T-helper 1 cell (primary cell): ENCODE results near the gene OTOG.

Source experiments
- DNase-seq, 5 donors: peaks; one replicate each; pipeline ENCODE4 v3.0.0-alpha.2; 2012 to 2020

OTOG gene

DNA sequence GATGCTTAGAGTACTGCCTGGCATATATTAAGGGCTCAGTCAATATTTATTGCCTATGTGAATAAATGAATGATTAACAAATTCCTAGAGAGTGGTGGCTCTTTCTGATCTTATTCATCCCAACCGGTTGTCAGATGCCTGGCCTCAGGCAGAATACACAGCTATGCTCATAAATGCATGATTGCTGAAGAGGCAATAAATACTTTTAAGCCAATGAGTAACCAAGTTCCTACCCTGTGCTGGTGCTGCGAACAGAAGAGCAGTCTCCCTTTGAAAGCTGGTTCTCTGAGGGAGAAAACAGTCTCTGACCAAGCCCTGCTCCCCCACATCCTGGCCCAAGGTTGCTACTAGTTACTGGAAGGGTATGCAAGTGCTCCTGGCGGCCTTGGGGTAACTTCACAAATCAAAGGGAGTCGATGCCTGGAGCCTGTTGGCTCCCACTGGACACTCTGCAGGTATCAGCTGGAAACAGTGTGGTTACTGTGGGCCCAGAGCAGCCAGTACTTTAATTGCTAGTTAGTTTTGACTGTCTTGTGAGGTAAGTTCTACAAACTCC, 5.7 kb upstream of the OTOG start:
- no peak for DNase-seq

DNA sequence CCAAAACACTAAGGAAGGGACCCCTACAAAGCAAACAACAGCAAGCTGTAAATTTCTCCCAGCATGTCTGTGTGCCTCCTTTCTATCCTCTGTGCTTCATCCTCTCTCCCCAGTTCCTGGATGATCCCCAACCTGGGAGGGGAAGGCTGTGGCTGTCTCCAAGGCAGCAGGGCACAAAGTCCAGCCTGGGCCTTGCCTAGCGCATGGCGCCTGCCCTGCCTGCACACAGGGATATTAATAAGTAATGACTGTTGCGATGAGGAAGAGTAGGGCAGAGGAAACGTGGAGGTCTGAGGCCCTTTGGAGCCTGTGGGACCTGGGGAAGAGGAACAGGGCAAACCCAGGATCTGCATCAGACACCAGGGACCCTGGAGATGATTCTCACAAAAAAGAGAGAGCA, 4.8 kb upstream of the OTOG start:
- no peak for DNase-seq

DNA sequence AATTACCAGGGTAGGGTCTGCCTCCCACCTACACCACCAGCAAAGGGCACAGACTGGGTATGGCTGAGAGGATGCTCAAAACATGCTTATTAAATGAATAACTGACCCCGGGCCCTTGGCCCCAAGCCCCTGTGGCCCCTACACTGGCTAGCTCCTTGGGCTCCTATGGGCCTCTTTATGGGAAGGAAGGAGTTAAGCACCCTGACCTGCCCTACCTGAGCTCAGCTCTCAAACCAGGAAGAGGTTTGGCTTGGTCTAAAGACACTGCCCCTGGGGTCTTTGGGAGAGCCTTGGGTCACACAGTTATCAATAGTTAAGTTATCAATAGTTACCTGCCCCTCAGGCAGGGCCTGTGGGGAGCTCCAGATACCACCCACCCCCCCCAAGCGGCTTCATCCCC, 4.0 kb upstream of the OTOG start:
- DNase-seq: no peak

DNA sequence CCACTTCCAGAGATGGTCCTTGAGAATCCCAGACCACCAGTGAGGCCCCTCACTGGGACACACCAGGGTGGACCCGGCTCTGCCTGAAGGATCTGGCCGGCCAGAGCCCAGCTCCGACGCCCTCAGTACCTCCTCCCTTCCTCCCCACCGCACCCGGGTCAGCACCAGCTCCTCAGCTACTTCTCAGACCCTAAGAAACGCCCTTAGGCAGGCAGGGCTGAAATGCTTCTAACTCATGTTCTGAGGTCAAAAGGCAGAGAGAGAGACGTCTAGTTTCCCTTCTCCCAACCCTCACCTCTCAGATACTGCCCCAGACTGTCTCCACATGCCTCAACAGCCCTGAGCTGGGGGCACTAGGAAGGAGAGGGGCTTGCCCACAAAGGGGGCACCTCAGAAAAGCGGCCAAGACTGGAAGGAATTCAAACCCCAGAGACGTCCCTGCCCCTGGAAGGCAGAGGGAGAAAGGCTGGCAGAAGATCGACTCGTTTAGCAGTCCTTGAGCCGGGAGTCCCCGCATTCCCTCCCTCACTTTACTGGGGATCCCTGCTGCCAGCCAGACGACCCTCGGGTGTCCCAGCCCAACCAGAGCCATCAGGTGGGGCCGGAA, 3.4 kb upstream of the OTOG start:
- no peak for DNase-seq

DNA sequence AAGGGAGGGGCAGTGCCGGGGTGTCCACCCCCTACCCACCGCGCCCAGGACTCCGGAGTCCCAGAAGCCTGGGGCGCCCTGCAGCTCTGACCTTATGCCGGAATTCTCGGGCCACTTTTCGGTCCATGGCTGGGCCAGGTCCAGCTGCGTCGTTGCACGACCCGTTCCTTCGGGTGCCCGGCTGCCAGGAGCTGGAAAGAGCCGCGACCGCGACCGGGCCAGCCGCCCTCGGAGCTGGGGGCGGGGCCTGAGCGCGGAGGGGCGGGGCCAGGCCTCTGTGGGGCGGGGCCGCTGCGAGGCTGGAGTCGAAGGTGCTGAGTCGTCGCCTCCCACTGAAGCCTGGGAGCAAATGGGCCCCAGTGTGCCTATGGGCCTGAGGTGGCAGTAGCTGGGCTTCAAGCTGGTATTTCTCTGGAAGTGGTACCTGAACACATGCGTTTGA, 2.9 kb upstream of the OTOG start, which contains the start of gene USH1C:
Gene USH1C (minus strand): TSS at position 236 of the 442 bp plus-strand sequence. CDS start 109 bp downstream, at position 127.
- no peak for DNase-seq

DNA sequence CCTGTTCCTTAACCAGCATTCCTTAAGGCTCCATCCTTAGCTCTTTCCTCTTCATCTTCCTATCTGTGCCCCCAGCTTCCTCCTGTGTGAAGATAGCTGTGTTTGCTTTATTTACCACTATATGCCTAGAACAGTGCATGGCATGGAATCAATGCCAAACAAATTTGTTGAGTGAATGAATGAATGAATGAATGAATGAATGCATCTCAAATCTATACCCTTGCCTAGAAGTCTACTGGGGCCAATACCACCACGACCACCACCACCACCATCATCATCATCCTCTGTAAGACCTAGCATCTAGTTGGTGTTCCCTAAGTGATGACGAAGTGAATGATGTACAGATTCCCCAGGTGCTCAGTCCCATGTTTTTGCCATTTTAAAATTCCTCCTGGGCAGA, 819 bp upstream of the OTOG start:
- no peak for DNase-seq

DNA sequence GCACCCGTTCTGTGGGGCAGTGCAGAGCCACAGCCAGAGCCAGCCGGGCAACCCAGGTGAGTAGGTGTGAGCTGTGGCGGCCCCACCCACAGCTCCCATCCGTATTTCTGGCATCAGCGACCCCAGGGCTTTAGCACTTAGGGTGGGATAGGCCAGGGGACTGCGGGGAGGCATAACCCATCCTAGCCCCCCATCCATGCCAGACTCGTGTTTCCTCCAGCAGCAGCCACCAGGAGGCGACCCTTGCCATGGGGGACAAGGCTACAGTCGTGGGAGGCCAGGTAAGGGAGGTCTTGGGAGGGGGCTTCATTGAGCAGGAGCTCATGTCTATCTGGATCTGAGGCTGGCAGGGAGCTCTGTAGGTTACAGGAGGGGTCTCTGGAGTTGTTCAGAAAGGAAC, 873 bp downstream of the OTOG start:
- no peak for DNase-seq

DNA sequence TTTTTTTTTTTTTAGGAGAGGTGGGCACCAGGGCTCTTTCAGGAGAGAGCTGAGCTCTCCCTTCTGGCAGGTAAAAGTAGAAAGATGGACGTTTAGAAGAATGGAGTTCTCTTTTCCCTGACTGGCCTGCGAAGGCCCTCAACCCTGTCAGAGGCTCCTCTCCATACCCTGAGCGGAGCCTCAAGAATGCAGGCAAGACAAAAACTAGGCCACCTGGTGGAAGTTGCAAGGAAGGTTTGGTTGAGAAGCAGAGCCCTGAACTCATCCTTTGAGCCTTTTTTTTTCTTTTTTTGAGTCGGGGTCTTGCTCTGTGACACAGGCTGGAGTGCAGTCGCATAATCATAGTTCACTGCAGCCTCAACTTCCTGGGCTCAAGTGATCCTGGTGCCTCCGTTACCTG, 1.4 kb downstream of the OTOG start:
- no peak for DNase-seq

DNA sequence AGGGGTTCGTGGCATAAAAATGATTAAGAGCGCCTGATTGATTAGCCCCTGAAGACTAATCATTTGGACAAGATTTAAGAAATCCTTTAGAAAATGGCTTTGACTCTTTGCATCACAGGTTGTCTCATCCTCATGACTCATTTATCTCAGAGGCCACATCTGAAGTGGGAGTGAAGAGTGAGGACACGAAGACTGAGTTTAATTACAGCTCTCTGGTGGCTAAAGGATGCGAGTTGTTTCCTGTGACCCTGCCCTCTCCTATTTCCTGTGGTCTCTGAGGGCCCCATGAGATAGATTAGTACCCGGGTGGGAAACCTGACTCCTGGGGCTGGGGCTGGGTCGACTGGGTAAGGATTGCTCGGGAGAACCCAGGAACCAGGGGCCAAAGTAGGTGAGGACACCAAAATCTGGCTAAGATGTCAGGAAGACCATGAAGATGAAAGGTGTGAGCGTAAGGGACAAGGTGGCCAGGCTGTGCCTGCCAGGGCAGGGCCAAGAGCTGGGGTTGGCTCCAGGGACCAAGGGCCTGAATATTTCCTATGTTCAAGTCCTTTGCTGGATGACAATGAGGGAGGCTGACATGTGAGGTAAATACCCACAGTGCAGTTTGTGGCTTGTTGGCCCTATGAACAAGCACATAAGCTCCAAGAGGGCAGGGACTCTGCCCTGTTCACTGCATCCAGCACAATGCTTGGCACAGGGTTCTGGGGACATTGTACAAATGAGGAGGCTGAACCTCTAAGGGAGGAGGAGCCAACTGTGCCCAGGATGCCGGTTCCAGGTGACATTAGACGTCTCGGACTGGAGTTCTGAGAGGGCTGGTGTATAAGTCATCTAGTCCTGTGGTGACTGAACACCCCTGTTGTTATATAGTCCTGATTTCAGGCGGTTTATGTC, 3.6 kb downstream of the OTOG start:
- no peak for DNase-seq

DNA sequence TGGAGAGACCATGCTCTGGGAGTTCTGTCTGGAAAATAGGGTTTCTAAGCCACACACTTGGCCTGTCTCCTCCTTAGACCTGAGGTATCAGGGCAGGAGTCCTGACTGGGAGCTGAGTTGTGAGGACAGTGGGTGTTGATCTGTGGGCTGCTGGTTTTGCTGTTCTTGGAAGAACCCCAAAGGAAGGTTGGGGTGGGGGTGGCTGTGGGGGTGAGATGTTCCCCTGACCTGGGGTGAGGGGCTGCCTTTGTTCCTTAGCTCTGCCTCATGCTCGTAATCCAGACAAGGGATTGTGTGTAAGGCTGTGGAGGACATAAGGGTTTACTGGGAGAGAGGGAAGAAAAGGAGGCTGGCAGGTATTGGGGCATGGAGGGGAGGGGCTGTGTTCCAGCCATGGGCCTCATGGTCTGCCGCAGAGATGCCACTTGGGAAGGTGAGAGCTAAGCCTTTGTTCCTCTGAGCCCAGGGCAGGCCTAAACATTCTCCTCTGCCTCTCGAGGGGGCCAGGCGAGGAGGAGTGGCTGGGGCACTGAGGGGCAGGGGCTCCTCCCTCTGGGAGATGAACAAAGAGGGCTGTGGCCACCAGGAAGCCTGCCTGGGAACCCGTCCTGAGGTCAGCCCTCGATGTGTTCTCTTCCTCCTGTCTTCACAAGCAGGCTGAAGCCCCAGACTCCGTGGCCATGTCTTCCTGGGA, 4.4 kb downstream of the OTOG start:
- no peak for DNase-seq

DNA sequence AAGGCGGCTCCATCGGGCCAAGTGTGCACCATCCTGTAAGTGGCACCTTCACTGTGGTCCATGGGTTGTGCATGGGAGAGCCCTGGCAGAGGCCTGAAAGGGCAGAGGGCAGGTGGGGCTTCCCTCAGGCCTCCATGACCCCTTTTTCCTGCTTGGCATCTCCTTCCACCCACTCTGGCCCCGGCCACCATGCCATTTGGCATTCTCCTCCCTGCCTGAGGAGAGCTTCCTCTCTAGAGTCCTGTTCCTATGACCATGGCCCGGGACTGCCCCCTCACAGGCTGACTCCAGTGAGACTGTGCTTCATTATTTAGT, 4.9 kb downstream of the OTOG start:
- DNase-seq: no peak

DNA sequence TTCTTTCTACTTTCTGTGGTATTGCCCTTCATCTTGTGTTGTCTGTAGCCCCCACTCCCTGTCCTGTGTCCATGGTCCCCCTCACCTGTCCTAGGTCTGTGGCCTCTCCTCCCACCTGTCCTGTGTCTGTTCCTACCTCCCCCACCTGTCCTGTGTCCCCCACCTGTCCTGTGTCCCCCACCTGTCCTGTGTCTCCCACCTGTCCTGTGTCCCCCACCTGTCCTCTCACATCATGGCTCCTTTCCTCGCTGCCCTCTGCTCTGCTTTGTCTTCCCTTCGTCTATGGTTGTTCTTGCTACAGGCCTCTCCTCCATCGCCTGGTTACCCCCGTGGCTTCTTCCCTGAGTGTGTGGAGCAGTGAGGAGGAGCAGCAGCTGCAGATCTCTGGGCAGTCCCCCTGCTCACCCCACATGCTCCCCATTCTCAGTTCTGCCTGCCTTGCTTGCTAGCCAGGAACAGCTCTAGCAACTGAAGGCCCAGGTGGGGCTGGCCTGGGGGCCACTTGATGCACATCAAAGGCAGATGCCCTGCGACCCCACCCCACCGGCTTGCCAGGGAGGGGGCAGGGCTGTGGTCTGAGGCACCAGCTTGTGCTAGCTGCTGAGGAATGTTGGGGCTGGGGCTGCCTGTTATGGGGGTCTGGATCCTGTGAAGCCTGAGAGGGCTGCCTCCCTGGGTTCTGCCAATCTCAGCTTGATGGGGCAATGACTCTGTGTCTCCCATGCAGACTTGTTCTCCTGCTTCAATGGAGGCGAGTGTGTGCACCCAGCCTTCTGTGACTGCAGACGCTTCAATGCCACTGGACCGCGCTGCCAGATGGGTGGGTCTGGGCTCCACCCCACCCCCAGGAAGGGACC, 5.6 kb downstream of the OTOG start:
- DNase-seq: no peak

DNA sequence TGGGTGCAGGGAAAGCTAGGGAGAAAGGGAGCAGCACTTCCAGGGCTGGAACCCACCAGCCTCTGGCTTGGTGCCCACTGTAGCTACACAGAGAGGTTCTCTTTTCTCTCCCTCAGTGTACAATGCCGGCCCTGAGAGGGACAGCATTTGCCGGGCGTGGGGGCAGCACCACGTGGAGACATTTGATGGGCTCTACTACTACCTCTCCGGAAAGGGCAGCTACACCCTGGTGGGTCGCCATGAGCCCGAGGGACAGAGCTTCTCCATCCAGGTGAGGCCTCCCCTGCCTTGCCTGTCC, 6.1 kb downstream of the OTOG start:
- DNase-seq: no peak

DNA sequence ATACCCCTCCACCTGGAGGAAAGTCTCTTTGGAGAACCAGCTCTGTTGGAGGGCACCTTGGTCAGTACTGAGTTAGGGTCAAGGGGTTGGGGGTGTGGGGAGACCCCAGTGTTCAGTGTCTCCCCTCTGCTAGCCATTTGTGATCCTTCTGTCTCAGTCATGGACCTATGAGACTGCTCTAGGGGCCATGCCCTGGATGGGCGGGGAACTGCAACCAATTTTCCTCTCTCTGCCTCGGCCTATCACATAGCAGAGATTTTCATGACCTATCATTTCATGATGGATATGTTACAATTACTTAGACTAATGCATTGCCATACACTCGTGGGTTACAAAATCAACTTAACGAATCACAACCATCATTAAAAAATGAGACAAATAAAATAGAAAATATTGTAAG, 7.4 kb downstream of the OTOG start:
- no peak for DNase-seq

DNA sequence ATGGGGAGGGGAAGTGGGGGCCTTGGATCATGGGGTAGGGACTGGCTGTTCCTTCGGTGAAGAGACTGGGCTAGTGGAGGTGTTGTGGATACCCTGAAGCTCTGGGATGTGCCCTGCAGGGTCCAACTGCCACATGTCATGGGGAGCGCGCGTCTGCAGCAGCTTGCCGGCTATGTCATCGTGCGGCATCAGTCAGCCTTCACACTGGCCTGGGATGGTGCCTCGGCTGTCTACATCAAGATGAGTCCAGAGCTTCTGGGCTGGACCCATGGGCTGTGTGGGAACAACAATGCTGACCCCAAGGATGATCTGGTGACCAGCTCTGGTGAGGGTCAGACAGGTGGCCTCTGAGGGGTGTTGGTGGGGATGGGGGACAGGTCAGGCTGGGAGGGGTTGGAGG, 9.9 kb downstream of the OTOG start:
- DNase-seq: no peak

DNA sequence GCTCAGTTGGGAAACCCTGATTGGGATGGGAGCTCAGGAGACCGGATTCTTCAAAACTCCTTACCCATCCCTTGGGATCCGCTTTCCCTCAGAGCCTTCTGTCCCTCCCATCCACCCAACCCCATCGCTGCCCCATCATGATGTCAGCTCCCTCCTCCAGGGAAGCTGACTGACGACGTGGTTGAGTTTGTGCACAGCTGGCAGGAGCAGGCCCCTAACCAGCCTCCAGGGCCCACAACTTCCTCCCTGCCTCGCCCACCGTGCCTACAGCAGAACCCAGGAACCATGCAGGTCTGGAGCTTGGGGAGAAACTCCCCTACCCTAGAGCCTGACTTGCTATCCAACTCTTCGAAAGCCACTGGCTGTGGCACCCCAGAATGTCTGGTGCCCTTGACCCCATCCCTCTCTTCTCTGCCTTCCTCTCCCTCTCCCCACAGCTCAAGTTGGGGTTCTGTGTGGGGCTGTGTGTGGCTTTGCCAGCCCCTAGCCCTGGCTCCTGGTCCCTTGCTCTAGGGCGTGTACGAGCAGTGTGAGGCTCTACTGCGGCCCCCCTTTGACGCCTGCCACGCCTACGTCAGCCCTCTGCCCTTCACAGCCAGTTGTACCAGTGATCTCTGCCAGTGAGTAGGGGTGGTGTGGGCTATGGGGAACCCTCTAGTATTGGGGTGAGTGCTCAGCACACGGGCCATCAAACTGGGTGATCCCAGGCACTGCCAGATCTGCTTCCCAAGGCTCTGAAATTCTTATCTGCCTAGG, 11.1 kb downstream of the OTOG start:
- DNase-seq: no peak

DNA sequence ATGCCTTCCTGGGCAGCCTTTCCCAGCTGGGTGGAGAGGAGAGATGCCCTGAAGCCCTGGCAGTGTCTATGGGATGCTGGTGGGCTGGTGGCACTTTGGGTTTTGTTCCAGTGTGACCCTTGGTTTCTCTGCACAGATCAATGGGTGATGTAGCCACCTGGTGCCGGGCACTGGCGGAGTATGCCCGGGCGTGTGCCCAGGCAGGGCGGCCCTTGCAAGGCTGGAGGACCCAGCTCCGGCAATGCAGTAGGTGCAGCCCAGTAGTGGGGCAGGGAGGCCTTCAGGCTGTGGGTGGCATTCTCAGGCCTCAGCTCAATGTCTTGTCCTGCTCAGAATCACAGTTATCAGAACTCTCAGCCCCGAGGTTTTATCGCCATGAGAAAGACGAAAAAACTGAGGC, 11.9 kb downstream of the OTOG start:
- no peak for DNase-seq

DNA sequence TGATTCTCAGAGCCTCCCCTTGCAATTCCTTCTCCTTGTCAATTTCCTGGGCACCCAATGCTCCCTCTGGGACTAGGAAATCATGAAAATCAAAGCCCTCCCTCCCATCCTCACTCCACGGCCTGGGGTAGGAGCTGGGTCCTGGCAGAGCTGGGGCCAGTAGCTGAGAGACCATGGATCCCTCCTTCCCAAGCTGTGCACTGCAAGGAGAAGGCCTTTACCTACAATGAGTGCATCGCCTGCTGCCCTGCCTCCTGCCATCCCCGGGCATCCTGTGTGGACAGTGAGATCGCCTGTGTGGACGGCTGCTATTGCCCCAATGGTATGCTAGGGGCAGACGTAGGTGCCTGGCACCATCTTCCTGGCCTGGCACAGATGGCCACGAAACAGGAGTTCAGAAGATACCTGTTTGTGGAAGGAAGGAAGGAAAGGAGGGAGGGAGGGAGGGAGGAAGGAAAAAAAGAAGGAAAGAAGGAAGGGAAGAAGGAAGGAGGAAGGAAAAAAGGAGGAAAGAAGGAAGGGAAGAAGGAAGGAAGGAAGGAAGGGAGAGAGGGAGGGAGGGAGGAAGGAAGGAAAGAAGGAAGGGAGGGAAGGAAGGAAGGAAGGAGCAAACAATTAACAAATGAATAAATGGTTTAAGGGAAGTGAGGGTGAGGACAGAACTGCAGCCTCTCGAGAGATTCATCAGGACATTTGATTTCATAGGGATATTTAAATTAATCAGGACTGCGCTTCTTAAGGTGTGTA, 12.5 kb downstream of the OTOG start:
- no peak for DNase-seq

DNA sequence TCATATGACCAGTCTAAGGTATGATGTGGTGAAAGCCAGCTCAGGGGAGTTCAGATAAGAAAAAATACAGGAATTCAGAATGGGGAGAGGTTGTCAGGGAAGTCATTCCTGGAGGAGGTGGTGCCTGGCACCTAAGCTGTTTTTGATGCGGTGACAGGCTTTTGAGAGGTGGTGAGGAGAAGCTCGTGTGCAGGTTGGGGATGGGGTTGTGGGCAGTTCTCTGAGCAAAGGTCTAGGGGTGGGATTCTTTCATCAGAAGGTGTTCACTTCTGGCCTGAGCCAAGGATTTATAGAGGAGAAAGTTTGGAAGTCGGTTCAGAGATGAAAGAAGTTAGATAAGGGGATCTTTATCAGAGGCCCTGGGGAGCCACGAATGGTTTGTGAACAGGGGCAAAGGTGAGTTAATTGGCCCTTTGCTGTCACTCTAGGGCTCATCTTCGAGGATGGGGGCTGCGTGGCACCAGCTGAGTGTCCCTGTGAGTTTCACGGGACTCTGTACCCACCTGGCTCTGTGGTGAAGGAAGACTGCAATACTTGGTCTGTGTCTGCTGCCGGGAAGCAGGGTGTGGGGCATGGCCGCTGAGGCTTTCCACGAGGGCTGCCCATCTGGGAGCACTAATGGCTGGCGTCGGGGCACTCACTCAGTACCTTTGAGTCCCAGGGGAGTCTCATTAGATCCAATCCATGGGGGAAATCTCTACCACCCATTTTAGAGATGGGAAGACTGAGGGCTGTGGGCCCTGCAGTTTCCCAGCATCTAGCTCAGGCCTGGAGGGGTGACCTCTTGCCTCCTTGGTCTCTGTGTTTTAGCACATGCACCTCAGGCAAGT, 13.4 kb downstream of the OTOG start:
- no peak for DNase-seq

DNA sequence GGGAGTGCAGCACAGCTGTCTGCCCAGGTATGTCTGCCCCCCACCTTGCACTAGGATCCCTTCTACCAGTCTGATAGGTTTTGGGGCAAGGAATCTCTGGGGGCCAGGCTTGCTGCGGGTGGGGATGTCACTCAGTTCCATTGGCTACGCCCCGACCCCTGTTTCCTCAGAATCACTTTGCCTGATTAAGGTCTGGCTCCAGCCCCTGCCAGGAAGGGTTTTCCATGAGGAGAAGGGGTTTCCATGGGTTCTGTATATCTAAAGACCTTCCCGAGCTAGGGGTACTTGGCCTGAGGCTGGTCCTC, 14.0 kb downstream of the OTOG start:
- no peak for DNase-seq

DNA sequence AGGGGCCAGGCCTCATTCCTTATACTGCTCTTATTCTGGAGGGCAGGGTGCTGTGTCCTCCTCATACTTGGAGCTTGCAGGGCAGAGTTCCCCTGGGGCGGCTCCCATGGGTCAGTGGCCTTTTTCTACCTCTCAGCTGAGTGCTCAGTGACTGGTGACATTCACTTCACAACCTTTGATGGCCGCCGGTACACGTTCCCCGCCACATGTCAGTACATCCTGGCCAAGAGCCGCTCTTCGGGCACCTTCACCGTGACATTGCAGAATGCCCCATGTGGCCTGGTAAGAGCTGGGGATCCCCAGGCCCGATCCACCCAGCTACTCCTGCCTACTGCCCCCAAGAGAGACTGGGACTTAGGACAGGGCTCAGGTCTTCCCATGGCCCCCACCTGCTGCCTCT, 14.5 kb downstream of the OTOG start:
- DNase-seq: no peak
